Measurements from ENCODE around the gene ZBTB16. TPM values are rescaled to one million over a fixed set of nuclear protein-coding genes. Genes with fewer than 3 reads are reported as not detected.

ZBTB16 gene
- polyA plus RNA-seq, 1 donor (not counting 4 experiments of a cell fraction or from before 2014, with no cell fraction given) = 0.18 TPM

- Histone ChIP-seq H3K9me1 (ENCODE audit: control insufficient read depth, extremely low read depth, insufficient read depth, low read length) (no peaks in the 10 kb centered on the region), H3K79me2 (ENCODE audit: control insufficient read depth, insufficient read depth, low read length) (no peaks in the 10 kb centered on the region), H3K27ac (ENCODE audit: control insufficient read depth, insufficient read depth, low read length) (no peak overlapping the region), H3K9me3 (ENCODE audit: control insufficient read depth, low read depth, low read length) (no peaks in the 10 kb centered on the region), H3K36me3 (ENCODE audit: control insufficient read depth in 2 of 2, extremely low read depth in 1 of 2, insufficient read depth in 2 of 2, low read length in 2 of 2) (no peaks in the 10 kb centered on the region), H3K27me3 (ENCODE audit: control insufficient read depth, extremely low read depth, insufficient read depth, low read length) (peaks cover 20% of the 10 kb centered on the region), H4K20me1 (ENCODE audit: control insufficient read depth, extremely low read depth, insufficient read depth, low read length) (no peaks in the 10 kb centered on the region), H3K4me1 (ENCODE audit: control insufficient read depth, extremely low read depth, insufficient read depth, low read length) (no peaks in the 10 kb centered on the region), H3K9ac (ENCODE audit: control insufficient read depth, extremely low read depth, insufficient read depth, low read length) (no peak overlapping the region), H3K4me3 (ENCODE audit: control insufficient read depth in 2 of 3, extremely low read depth in 1 of 3, insufficient read depth in 2 of 3, low read depth in 1 of 3, low read length in 3 of 3) (no peak overlapping the region), H3K4me2 (ENCODE audit: control insufficient read depth, extremely low read depth, insufficient read depth, low read depth, low read length) (no peak overlapping the region), H2AFZ (ENCODE audit: control insufficient read depth, low read length) (no peak overlapping the region)
- DNase-seq (ENCODE audit: low read depth, low spot score) (no peak), FAIRE-seq (no peak)
- no peak for TF ChIP-seq EZH2 (IDR thresholded peaks at IDR 0.05; ENCODE audit: low read length)
- no peak for TF ChIP-seq CTCF (optimal IDR thresholded peaks at IDR 0.05 in 1 of 3, IDR thresholded peaks at IDR 0.05 in 1 of 3, conservative IDR thresholded peaks at IDR 0.05 in 1 of 3; ENCODE audit: extremely low read depth in 1 of 3, insufficient read depth in 2 of 3, low read length in 3 of 3)
- dilution Hi-C loops (cut with MboI; ENCODE audit: extremely low pct_ligation_motif_present, low sequenced_read_pairs) = no loop called here
These were observed 156.6 kb downstream of the ZBTB16 start for GRCh38 chr11:114215871-114216795.

- TF ChIP-seq EZH2 (IDR thresholded peaks at IDR 0.05; ENCODE audit: low read length) (no peak), CTCF (optimal IDR thresholded peaks at IDR 0.05 in 1 of 3, IDR thresholded peaks at IDR 0.05 in 1 of 3, conservative IDR thresholded peaks at IDR 0.05 in 1 of 3; ENCODE audit: extremely low read depth in 1 of 3, insufficient read depth in 2 of 3, low read length in 3 of 3) (no peak)
- Histone ChIP-seq H4K20me1 (ENCODE audit: control insufficient read depth, extremely low read depth, insufficient read depth, low read length) (no peaks in the 10 kb centered on the region), H3K36me3 (ENCODE audit: control insufficient read depth in 2 of 2, extremely low read depth in 1 of 2, insufficient read depth in 2 of 2, low read length in 2 of 2) (no peaks in the 10 kb centered on the region), H3K9ac (ENCODE audit: control insufficient read depth, extremely low read depth, insufficient read depth, low read length) (no peak overlapping the region), H3K4me2 (ENCODE audit: control insufficient read depth, extremely low read depth, insufficient read depth, low read depth, low read length) (no peak overlapping the region), H3K27ac (ENCODE audit: control insufficient read depth, insufficient read depth, low read length) (no peak overlapping the region), H2AFZ (ENCODE audit: control insufficient read depth, low read length) (no peak overlapping the region), H3K79me2 (ENCODE audit: control insufficient read depth, insufficient read depth, low read length) (no peaks in the 10 kb centered on the region), H3K9me1 (ENCODE audit: control insufficient read depth, extremely low read depth, insufficient read depth, low read length) (no peaks in the 10 kb centered on the region), H3K4me3 (ENCODE audit: control insufficient read depth in 2 of 3, extremely low read depth in 1 of 3, insufficient read depth in 2 of 3, low read depth in 1 of 3, low read length in 3 of 3) (no peak overlapping the region), H3K4me1 (ENCODE audit: control insufficient read depth, extremely low read depth, insufficient read depth, low read length) (no peaks in the 10 kb centered on the region), H3K27me3 (ENCODE audit: control insufficient read depth, extremely low read depth, insufficient read depth, low read length) (peaks cover 20% of the 10 kb centered on the region), H3K9me3 (ENCODE audit: control insufficient read depth, low read depth, low read length) (no peaks in the 10 kb centered on the region)
- FAIRE-seq (no peak), DNase-seq (ENCODE audit: low read depth, low spot score) (no peak)
- dilution Hi-C loops (cut with MboI; ENCODE audit: extremely low pct_ligation_motif_present, low sequenced_read_pairs) = no loop called here
These were observed 157.3 kb downstream of the ZBTB16 start for GRCh38 chr11:114216796-114217180.
